LoVo (cell line): ENCODE measurements around the gene ZNF311.
A peak's percentile ranks its signal among the peaks of the same experiment; 100 is the strongest.
"Not testable (repeated sequence)": the region's sequence is repeated elsewhere in the genome, so short reads cannot be mapped to it uniquely, and the experiment has no call there.

Experiments used
- DNase-seq: peaks from one replicate; pipeline ENCODE4 v3.0.0-alpha.2; 2016; ENCODE audit warnings: low spot score

The ZNF311 gene

GRCh38 chr6:28982476-28983266 is 22.4 kb downstream of the ZNF311 start:
- no peak for DNase-seq

- peak; percentile 77 for DNase-seq
Measured at GRCh38 chr6:28981833-28982475, 23.2 kb downstream of the ZNF311 start.

DNA sequence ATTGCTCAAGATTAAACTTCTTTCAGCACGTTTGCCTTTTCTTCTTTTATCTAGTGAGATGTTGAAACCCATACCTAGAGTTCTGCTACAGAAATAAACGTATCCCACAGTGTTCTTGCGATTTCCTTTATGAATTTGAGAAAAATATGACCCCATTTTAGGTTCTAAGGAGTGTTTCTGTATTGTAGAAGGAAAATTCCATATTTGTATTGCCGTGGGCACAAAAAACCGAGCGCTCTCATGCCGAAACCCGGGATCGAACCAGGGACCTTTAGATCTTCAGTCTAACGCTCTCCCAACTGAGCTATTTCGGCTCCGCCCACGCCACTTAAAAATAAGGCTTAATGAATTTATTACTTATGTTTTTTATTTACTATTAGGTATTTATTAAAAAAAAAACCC is 23.7 kb downstream of the ZNF311 start:
- DNase-seq: peak; percentile 74

DNA sequence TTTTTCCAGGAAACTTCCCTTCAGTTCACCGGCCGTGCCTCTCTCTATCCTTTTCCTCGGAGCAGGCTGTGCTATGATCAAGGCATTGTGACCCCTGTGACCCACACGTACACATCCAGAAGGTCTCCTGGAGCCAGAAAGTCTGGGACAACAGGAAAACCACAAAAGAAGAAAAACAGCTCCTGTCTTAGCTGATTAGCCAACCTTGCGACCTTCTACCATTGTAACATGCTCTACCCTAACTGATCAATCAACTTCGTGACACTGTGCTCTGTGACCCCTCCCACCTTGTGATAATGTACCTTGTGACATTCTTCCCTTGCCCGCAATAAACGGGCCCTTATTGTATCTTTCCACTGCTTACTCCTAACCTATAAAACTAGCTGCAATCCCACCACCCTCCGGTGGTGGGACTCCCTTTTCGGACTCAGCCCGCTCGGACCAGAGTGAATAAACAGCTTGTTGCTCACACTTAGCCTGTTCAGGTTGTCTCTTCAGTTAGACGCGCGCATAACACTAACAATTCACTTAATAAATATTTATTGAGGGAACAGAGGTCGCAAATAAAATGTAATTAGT is 24.2 kb downstream of the ZNF311 start:
- DNase-seq: peak; percentile 84

DNA sequence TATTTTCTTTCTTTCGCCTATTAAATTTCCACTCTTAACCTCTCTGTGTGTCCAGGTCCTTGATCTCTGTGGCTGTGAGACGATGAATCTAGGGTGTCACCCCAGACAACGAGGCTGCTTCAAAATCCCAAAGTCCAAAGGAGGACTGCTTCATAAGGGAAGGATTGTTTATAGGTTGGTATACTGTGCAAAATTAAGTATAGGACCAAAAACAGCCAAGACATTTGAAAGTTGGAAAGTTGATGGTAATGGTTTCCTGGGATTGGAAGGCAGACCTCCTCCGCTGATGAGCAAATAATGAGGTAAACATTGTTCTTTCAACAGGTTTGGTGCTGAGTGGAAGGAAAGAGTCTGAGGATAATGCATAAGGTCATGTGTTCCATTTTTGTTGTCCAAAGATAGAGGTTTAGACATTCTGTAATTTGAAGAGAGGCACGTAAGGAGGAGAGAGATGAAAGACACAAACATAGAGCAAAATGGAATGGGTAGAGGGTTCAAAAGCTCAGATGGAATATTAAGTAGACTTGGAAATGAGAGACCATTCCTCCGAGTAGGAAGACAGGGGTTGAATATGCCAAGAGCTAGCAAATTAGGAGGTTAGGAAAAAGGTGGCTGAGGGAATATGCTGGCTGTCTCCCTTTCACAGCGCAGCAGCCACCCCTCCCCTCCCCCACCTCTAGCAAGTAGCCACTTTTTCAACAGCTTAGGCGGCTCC is 24.8 kb downstream of the ZNF311 start:
- DNase-seq: no peak

GRCh38 chr6:28979679-28980078 is 25.4 kb downstream of the ZNF311 start:
- DNase-seq: no peak

DNA sequence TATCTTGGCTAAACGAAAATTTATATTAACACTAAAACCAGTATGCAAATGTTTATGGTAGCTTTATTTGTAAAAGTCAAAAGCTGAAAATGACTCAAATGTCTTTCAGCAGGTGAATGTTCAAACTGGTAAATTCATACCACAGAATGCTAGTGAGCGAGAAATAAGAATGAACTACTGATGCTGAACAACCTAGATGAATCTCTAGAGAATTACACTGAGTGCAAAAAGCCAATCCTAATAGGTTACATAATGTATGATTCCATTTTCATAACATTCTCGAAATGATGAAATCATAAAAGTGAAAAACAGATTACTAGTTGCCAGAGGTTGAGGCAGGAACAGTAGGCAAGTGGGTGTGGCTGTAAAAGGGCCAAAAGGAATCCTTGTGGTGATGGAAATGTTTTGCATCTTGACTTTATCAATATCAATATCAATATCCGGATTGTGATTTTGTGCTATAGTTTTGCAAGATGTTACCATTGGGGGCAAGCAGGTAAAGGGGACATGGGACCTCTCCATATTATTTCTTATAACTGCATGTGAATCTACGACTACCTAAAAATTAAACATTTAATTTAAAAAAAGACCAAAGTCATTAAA is 26.1 kb downstream of the ZNF311 start:
- no peak for DNase-seq

GRCh38 chr6:28978133-28978491 is 27.0 kb downstream of the ZNF311 start:
- DNase-seq: no peak

DNA sequence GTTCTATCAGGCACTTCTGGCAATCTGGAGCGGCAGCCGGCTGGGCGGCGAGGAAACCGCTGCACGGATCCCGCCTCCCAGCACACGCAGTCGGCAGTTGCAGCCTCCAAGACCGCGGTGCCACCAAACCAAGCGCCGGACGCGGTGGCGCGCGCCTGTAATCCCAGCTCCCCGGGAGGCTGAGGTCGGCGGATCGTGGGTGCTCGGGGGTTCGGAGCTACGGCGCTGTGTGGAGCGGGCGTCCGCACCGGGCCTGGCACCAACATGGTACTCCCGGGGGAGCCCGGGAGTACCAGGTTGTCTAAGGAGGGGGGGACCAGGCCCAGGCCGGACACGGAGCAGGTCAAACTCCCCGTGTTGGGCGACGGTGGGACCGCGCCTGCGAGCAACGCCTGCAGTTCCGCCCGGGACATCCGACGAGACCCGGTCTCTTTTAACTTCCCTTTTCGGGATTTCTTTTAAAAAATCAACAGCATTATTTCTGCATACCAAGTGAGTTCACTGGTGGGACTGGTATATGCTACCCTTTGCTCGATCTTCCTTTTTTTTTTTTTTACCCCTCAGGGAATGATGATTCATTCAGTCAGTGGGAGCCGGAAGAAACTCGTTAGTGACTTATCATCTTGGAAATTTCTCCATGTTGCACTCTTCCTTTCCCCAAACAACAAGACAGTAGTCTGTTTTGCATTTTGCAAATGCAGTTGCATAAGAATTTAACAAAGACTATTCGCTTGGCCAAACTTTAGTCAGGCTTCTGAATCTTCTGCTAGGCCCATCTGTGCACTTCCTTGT is 27.6 kb downstream of the ZNF311 start:
- DNase-seq: no peak

- no peak for DNase-seq
Measured at GRCh38 chr6:28976677-28977076, 28.4 kb downstream of the ZNF311 start.

GRCh38 chr6:28974505-28974904 is 30.6 kb downstream of the ZNF311 start:
- DNase-seq: no peak

- not testable (repeated sequence) for DNase-seq
Measured at GRCh38 chr6:28970056-28970455, 35.1 kb downstream of the ZNF311 start.

GRCh38 chr6:28969129-28969528 is 36.0 kb downstream of the ZNF311 start:
- DNase-seq: no peak

DNA sequence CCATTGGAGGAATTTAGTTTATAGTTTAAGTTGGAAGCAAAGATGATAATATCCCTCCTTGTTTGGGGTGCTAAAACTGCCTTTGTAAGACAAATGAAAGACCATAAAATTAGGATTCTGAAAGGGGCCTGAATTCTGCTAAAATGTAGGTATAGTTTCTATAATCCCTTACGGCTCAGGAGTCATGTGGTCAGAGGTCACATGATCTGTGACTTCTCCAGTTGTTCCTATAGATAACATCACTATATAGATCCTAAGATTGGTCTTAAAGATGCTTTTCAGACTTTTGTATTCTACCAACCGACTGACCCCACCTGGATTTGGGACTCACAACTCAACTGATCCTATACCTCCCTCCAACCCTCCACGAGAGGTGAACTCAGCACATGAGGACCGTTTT is 36.6 kb downstream of the ZNF311 start:
- DNase-seq: no peak

DNA sequence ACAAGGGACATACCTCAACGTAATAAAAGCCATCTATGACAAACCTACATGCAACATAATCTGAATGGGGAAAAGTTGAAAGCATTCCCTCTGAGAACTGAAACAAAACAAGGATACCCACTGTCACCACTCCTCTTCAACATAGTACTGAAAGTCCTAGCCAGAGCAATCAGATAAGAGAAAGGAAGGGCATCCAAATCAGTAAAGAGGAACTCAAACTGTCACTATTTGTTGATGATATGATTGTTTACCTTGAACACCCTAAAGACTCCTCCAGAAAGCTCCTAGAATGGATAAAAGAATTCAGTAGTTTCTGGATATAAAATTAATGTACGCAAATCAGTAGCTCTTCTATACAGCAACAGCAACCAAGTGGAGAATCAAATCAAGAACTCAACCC is 39.4 kb downstream of the ZNF311 start:
- DNase-seq: no peak

DNA sequence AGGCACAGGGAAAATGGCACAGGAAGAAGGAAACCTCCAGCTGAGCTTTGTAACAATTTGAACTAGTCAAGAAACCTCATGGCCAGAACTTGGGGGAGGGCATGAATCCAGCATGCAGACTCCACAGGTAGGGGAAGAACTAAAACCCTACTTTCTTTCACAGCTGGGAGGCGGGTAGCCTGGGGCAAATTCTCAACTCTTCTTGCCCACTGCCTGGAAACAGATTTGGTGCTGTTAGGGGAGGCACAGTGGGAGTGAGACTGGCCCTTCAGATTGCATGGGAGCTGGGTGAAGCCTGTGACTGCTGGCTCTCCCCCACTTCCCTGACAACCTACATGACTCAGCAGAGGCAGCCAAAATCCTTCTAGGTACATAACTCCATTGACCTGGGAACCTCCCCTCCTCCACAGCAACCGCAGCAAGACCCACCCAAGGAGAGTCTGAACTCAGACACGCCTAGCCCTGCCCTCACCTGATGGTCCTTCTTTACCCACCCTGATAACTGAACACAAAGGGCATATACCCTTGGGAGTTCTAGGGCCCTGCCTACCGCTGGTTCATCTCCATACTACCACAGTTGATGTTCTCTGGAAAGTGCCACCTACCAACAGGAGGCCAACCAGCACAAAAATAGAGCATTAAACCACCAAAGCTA is 44.1 kb downstream of the ZNF311 start:
- no peak for DNase-seq

GRCh38 chr6:28958561-28959243 is 46.4 kb downstream of the ZNF311 start:
- not testable (repeated sequence) for DNase-seq

GRCh38 chr6:28957795-28958314 is 47.3 kb downstream of the ZNF311 start:
- not testable (repeated sequence) for DNase-seq

DNA sequence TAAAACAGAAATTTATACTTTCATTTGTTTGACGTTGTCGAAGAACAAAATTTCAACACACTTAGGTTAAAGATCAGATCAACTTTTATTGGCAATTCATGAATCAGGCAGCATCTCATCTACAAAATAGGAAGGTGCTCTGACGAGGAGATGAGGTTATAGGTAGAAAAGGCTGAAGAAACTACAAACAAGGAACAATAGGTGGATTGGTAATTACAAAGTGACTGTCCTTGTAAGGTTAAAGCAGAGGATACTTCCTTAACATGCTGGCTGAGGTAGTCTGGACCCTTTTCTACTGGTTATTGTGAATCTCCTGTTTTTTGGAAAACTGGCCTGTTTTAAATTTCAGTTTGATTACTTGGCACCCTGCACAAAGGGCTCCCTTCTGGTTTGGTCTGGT is 48.8 kb downstream of the ZNF311 start:
- no peak for DNase-seq

GRCh38 chr6:28953585-28954258 is 51.4 kb downstream of the ZNF311 start:
- no peak for DNase-seq
